Measurements from ENCODE around the gene NLRP1.

Gene NLRP1

GRCh38 chr17:5621026-5621425, 36.7 kb upstream of the NLRP1 start:
- DNase-seq (ENCODE audit: low read depth in 1 of 2, low spot score in 1 of 2): no peak
- Histone ChIP-seq H3K27me3 (ENCODE audit: insufficient read depth, poor library complexity, severe bottlenecking) (no peaks in the 10 kb centered on the region), H3K27ac (replicated peaks) (no peak overlapping the region), H3K4me3 (replicated peaks; ENCODE audit: insufficient read depth, low read length) (no peak overlapping the region)
- no peak for TF ChIP-seq REST (IDR thresholded peaks at IDR 0.05; ENCODE audit: insufficient replicate concordance, low read depth)
- TF ChIP-seq GABPA (IDR thresholded peaks at IDR 0.05; ENCODE audit: low read depth): no peak
- no peak for TF ChIP-seq CTCF (IDR thresholded peaks at IDR 0.05; ENCODE audit: insufficient read depth, low read length)
- TF ChIP-seq POLR2AphosphoS5 (IDR thresholded peaks at IDR 0.05; ENCODE audit: low read depth): no peak
- TF ChIP-seq SPI1 (IDR thresholded peaks at IDR 0.05; ENCODE audit: borderline replicate concordance, low read depth): no peak

- no peak for TF ChIP-seq POLR2AphosphoS5 (IDR thresholded peaks at IDR 0.05; ENCODE audit: low read depth)
- TF ChIP-seq SPI1 (IDR thresholded peaks at IDR 0.05; ENCODE audit: borderline replicate concordance, low read depth): no peak
- TF ChIP-seq GABPA (IDR thresholded peaks at IDR 0.05; ENCODE audit: low read depth): no peak
- TF ChIP-seq REST (IDR thresholded peaks at IDR 0.05; ENCODE audit: insufficient replicate concordance, low read depth): no peak
- TF ChIP-seq CTCF (IDR thresholded peaks at IDR 0.05; ENCODE audit: insufficient read depth, low read length): no peak
- Histone ChIP-seq H3K27ac (replicated peaks) (no peak overlapping the region), H3K27me3 (ENCODE audit: insufficient read depth, poor library complexity, severe bottlenecking) (no peaks in the 10 kb centered on the region), H3K4me3 (replicated peaks; ENCODE audit: insufficient read depth, low read length) (no peak overlapping the region)
- no peak for DNase-seq (ENCODE audit: low read depth in 1 of 2, low spot score in 1 of 2)
Measured at GRCh38 chr17:5619088-5619740, 34.9 kb upstream of the NLRP1 start.

- H3K27ac ChIP-seq (replicated peaks): no peak overlapping the region
- no peak overlapping the region for H3K4me3 ChIP-seq (replicated peaks; ENCODE audit: insufficient read depth, low read length)
- H3K27me3 ChIP-seq (ENCODE audit: insufficient read depth, poor library complexity, severe bottlenecking): no peaks in the 10 kb centered on the region
- DNase-seq (ENCODE audit: low read depth in 1 of 2, low spot score in 1 of 2): no peak
- TF ChIP-seq CTCF (IDR thresholded peaks at IDR 0.05; ENCODE audit: insufficient read depth, low read length): no peak
- no peak for TF ChIP-seq GABPA (IDR thresholded peaks at IDR 0.05; ENCODE audit: low read depth)
- no peak for TF ChIP-seq POLR2AphosphoS5 (IDR thresholded peaks at IDR 0.05; ENCODE audit: low read depth)
- TF ChIP-seq SPI1 (IDR thresholded peaks at IDR 0.05; ENCODE audit: borderline replicate concordance, low read depth): no peak
- no peak for TF ChIP-seq REST (IDR thresholded peaks at IDR 0.05; ENCODE audit: insufficient replicate concordance, low read depth)
Measured at GRCh38 chr17:5618476-5618875, 34.2 kb upstream of the NLRP1 start.

Measured in HL-60 (cell line).